HG03354 (cell line): ENCODE results near the gene HS6ST1.
"Not testable (repeated sequence)": the region's sequence is repeated elsewhere in the genome, so short reads cannot be mapped to it uniquely, and the experiment has no call there.

ENCODE experiments used
- ATAC-seq: cut with Tn5 transposase; IDR thresholded peaks from one replicate; pipeline ENCODE4 v1.9.1; 2021; ENCODE audit warnings: mild to moderate bottlenecking; ENCODE audit not compliant: unreplicated experiment, poor library complexity, severe bottlenecking

Gene HS6ST1

GRCh38 chr2:128271597-128271910, 47.1 kb downstream of the HS6ST1 start:
- ATAC-seq: no peak

GRCh38 chr2:128270672-128271596, 47.7 kb downstream of the HS6ST1 start:
- no peak for ATAC-seq

- no peak for ATAC-seq
Measured at GRCh38 chr2:128269990-128270671, 48.5 kb downstream of the HS6ST1 start.

GRCh38 chr2:128269063-128269989, 49.3 kb downstream of the HS6ST1 start:
- no peak for ATAC-seq

GRCh38 chr2:128268611-128269010, 50.1 kb downstream of the HS6ST1 start:
- not testable (repeated sequence) for ATAC-seq

- ATAC-seq: not testable (repeated sequence)
Measured at GRCh38 chr2:128268145-128268544, 50.5 kb downstream of the HS6ST1 start.

- ATAC-seq: not testable (repeated sequence)
Measured at GRCh38 chr2:128267649-128268048, 51.0 kb downstream of the HS6ST1 start.

GRCh38 chr2:128267197-128267596, 51.5 kb downstream of the HS6ST1 start:
- ATAC-seq: not testable (repeated sequence)

GRCh38 chr2:128266463-128266862, 52.2 kb downstream of the HS6ST1 start:
- not testable (repeated sequence) for ATAC-seq

GRCh38 chr2:128265608-128265993, 53.1 kb downstream of the HS6ST1 start:
- not testable (repeated sequence) for ATAC-seq

GRCh38 chr2:128264881-128265607, 53.6 kb downstream of the HS6ST1 start:
- ATAC-seq: no peak

GRCh38 chr2:128263902-128264331, 54.8 kb downstream of the HS6ST1 start:
- ATAC-seq: no peak

- ATAC-seq: no peak
Measured at GRCh38 chr2:128262315-128263253, 56.1 kb downstream of the HS6ST1 start.

GRCh38 chr2:128261245-128262128, 57.2 kb downstream of the HS6ST1 start:
- ATAC-seq: no peak

- ATAC-seq: no peak
Measured at GRCh38 chr2:128260239-128261138, 58.2 kb downstream of the HS6ST1 start.

- no peak for ATAC-seq
Measured at GRCh38 chr2:128259585-128259984, 59.1 kb downstream of the HS6ST1 start.
